GM21825 (cell line): ENCODE results near the gene AIF1.

ENCODE experiments used
- ATAC-seq: cut with Tn5 transposase; IDR thresholded peaks from one replicate; pipeline ENCODE4 v1.9.1; 2021; ENCODE audit warnings: mild to moderate bottlenecking, moderate library complexity; ENCODE audit not compliant: unreplicated experiment

The AIF1 gene

GRCh38 chr6:31641370-31641769 lies 26.3 kb downstream of the AIF1 start:
- ATAC-seq: no peak

DNA sequence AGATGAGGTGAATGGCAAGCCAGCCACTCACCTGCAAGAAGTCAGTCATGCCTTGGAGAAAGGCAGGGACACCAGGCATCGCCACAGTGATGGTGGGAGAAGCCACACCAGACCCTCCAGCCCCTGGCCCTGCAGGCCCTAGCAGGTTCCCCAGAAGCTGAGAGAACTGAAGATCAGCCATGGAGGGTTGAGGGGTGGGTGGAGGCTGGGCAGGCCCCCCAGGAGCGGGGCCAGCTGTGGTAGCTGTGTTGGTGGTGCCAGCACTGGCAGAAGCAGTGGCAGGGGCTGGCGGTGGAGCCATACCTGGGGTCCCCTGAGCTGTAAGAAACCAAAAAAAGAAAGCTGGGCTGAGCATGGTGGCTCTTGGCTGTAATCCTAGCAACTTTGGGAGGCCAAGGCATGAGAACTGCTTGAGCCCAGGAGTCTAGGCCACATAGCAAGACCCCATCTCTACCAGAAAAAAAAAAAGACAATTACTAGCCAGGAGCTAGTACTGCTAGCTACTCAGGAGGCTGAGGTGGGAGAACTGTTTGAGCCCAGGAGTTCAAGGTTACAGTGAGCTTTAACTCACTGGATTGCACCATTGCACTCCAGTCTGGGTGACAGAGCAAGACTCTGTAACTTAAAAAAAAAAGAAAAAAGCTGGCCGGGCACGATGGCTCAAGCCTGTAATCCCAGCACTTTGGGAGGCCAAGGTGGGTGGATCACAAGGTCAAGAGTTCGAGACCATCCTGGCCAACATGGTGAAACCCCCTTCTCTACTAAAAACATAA lies 27.9 kb downstream of the AIF1 start:
- ATAC-seq: no peak

- ATAC-seq: no peak
Measured at GRCh38 chr6:31643818-31644454, 28.9 kb downstream of the AIF1 start.

DNA sequence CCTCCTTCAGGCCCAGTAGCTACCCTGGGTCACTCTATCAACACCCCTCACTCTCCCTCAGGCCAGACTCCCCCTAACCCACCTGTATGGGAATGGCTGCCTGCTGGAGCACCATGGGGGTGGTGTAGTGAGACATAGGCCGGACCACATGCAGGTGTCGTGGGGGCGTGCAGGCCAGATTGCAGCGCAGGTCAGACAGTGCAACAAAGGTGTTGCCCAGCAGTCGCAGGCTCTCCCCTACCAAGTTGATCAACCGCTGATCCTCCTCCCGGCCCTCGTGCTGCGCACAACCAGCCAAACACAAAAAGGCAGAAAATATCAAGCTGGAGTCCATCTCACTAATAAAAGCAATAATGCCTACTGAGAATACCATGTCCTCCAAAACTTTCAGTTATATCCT lies 30.3 kb downstream of the AIF1 start:
- ATAC-seq: no peak

DNA sequence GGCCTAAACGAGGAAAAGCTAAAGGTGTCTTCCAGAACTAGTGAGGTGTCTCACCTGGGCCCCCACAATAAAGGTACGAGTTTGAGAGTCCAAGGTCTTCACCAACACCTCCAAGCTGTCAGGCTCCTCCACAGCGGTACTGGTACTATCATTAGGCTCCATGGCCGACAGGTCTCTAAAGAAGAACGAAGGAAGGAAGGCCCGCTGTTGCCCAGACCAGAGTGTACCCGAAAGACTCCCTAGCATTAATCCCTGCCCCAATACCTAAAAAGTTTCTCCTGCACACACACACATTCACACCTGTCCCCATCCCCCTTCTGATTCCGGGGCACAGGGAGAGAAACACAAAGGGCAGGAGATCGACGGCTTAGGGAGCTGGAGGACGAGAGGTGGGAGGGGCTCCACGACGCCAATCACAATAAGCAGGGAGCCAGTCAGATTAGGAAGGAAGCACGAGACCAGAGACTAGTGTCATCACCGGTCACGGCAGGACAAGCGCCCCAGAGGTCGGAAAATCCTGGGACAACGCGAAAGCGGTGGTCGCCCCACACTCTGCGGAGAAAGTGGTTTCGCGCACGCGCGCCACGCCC lies 36.7 kb downstream of the AIF1 start:
- peak; percentile 38 for ATAC-seq

GRCh38 chr6:31652925-31653724 lies 38.1 kb downstream of the AIF1 start:
- ATAC-seq: peak; percentile 47

- no peak for ATAC-seq
Measured at GRCh38 chr6:31654574-31655348, 39.7 kb downstream of the AIF1 start.

DNA sequence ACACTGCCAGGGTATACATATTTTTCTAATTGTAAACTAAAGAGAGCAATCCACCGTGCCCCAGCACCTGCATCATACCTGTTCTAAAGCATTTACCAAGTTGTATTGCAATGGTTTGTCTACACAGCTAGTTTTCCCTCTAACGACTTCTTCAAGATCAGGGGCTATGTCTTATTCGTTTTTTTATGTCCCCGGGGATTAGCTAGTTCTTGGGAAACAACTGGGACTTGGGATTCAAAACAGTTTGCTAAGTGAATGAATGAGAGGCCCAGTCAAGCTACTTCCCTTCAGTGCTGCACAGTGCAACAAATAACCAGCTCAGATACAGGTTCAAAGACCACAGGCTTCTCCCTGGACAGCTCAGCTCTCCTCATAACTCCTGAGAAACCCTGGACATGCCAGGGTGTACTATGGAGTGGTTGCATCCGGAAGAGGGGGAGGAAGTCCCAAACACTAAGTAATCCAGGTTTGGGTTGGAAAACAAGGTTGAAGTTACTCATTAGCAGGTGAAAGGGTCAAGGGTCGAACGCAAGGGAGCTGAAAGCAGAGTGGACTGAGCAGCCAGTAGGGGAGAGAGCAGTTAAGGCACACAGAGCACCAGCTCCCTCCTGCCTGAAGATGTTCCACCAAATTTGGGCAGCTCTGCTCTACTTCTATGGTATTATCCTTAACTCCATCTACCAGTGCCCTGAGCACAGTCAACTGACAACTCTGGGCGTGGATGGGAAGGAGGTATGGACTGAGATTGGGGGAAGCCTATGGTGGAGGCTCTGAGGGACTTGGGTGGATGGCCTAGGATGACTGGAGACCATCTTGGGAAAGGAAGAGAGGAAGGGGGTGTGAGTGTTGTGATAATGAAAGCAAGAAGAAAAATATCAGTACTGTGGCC lies 40.6 kb downstream of the AIF1 start, which contains the start of gene APOM:
APOM (plus strand) TSS at position 546 of the 889 bp plus-strand sequence; CDS start at position 619, 73 bp downstream.
- ATAC-seq: no peak

DNA sequence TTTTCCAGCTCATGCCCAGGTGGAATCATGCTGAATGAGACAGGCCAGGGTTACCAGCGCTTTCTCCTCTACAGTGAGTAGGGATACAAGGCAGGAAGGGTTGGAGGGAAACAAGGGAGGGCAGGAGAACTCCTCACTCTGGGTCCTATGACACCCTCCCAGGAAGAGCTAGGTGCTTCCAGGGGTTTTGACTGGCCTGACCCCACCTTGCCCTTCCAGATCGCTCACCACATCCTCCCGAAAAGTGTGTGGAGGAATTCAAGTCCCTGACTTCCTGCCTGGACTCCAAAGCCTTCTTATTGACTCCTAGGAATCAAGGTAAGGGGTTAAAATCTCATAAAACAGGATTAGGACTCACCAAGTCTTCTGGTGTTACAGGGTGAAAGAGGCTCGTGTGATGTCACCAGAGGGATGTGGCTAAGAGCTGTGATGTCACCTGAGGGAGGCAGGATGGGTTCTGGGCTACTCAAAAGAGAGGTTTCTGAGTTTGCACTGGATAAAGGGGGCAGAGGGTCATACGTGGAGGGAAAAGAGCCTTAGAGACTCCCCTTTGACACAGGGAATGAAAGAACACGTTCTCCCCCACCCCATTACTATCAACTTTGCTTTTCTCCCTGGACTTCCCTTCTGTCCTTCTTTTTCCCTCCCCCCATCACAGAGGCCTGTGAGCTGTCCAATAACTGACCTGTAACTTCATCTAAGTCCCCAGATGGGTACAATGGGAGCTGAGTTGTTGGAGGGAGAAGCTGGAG lies 42.5 kb downstream of the AIF1 start:
- no peak for ATAC-seq

DNA sequence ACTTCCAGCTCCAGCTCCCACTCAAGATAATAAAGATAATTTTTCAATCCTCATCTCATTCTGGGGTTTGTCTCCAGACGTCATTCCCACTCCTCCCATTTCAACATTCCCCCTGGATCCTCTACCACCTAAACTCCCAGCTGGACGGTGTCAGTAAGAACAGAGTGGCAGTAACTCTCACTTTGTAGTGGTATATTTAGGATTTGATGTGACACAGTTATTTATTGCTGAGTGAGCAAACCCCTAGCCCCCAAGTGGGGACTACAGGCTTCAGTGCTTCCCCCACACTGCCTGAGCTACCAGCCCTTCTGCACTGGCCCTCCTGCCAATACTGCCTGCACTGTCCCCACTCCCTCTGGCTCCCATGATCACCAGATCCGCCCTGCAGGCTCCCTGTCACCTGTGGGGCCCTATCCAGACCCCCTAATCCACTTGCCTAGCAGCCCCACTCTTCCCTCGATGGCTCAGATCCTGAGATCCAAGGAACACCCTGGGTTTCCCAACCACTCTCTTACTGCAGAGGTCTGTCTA lies 43.2 kb downstream of the AIF1 start:
- no peak for ATAC-seq

GRCh38 chr6:31658983-31659648 lies 44.1 kb downstream of the AIF1 start:
- ATAC-seq: no peak

DNA sequence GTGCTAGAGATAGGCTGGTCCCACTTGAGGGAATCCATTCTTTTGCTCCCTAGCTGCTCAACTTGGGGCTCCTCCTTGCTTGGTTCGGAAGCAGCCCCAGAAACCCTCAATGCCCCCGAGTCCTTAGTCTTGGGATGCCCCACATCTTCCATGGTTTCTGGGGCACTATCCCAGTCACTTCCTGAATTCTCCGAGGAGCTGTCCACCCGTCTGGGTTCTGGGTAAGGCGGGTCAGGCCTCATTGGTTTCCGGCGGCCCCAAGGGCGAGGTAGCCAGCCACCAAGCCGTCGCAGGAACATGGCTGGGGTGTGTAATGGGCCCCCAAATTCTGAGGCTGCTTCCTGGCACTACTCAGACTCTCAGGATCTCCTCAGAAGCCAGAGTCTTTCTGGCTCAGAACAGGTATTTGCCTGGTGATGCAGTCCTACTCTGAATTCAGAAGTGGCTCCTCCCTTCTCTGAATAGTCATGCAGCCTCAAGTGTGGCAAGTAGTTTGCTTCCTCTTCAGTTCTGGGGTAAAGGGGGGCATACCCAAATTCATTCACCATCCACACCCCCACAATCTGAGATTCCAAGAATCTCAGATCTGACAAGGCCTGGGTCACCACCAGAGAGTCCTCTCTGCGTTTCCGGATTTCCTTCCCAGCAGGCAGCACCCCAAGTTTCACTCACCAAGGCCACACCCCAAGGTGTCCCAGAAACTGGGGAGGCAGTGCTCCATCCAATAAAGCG lies 44.8 kb downstream of the AIF1 start:
- no peak for ATAC-seq

DNA sequence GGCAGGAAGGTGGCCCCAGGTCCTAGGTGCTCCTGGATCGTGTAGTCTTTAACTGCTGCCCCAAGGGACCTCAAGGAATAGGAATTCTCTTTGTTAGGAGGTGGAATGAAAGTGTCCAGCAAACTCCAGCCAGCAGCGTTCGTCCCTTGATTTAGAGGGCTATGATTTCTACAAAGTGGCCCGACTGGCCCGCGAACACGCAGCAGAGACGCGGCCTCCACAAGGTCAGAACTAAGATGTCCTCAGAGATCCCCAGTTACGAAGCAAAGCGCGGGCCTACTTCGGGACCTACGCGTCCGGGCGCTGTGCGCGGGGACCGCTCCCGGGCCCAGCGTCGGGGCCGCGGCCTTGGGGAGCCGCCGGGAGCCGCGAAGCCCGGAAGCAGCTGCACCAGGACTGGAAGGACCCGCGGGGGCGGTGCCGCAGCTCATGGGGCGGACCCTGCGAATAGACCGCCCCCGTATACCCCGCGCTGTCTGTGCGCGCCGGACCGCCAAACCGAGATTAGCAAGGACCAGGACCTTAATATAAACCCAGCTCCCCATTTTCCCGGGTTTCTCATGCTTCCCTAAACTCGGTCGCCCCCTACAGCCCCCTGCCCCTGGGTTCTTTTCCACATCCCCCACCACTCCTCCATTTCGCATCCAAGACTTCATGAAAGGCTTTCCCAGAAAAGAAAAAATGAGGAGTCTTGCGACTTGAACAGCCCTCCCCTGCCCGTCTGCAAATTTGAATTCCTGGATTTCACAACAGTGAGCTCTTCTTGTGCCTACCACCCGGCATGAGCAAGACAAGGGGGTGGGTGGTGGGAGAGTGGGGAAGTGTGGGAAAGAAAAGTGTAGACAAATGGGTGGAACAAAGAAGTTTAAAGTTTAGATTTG lies 45.6 kb downstream of the AIF1 start, which contains the start of gene C6orf47:
C6orf47 (minus strand) TSS at position 398 of the 881 bp plus-strand sequence. CDS start 831 bp downstream, outside the sequence.
- peak; percentile 39 for ATAC-seq

GRCh38 chr6:31661262-31662123 lies 46.5 kb downstream of the AIF1 start:
- no peak for ATAC-seq

GRCh38 chr6:31662124-31662723 lies 47.2 kb downstream of the AIF1 start:
- no peak for ATAC-seq
